Heart left ventricle (tissue), 13 donors: ENCODE data around the gene LTBP4.
"Not testable (repeated sequence)": the region's sequence is repeated elsewhere in the genome, so short reads cannot be mapped to it uniquely, and the experiment has no call there.

Source experiments
- CTCF ChIP-seq, 12 donors: fragments of 200-600 bp; sonication (generic) in 4 of 12; IDR thresholded peaks; one replicate each; pipeline versions ENCODE4 v1.5.0 to v1.8.0; 2018 to 2022; ENCODE audit warnings: antibody characterized with exemption in 12 of 12, mild to moderate bottlenecking in 5 of 12
- POLR2A ChIP-seq, 2 donors: fragments of 450-650 bp; IDR thresholded peaks; one replicate each; pipeline ENCODE4 v1.6.1; 2017; ENCODE audit warnings: antibody characterized with exemption in 2 of 2, mild to moderate bottlenecking in 2 of 2, moderate library complexity in 2 of 2
- donor health status: ischemic (EF 13 %, LVEDD 7.1; RV severe dilation, severe dysfunction).
- donor health status: DM: no; HTN: yes; CAD: no.
- donor health status: DM: no; HTN: no; CAD: no.
- donor health status: ischemic (EF 25% LVEDD 6.9; RV normal size, moderate dysfunction).
- donor health status: ischemic (EF 25% LVEDD 5.7; RV mildly dilated, moderate dysfunction).
- donor health status: ischemic (EF 35%, LVEDD 5.7; RV mildly dilated, moderate dysfunction).
- donor health status: nonischemic (EF 11% LVEDD 7.7; RV severe dilation, severe dysfunction).
- donor health status: DM: yes; HTN: yes; CAD: no.
- donor health status: PGD.
- donor health status: ischemic (EF 29% LVEDD 5.4; RV normal size, mild dysfunction).
- donor health status: nonischemic (EF 23%, LVEDD 6.1; RV moderate dilation, normal function).

GRCh38 chr19:40649903-40650675, 48.9 kb downstream of the LTBP4 start:
- TF ChIP-seq POLR2A, CTCF (IDR thresholded peaks at IDR 0.05): not testable (repeated sequence)
